CD4-positive, alpha-beta T cell treated with Interleukin-4 for 4 hours (primary cell): Measurements from ENCODE around the gene ANGPTL8.
A peak's percentile ranks its signal among the peaks of the same experiment; 100 is the strongest.

Source experiments
- DNase-seq: peaks from one replicate; pipeline ENCODE4 v3.0.0-alpha.2; 2020

ANGPTL8 gene, protein sequence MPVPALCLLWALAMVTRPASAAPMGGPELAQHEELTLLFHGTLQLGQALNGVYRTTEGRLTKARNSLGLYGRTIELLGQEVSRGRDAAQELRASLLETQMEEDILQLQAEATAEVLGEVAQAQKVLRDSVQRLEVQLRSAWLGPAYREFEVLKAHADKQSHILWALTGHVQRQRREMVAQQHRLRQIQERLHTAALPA

DNA sequence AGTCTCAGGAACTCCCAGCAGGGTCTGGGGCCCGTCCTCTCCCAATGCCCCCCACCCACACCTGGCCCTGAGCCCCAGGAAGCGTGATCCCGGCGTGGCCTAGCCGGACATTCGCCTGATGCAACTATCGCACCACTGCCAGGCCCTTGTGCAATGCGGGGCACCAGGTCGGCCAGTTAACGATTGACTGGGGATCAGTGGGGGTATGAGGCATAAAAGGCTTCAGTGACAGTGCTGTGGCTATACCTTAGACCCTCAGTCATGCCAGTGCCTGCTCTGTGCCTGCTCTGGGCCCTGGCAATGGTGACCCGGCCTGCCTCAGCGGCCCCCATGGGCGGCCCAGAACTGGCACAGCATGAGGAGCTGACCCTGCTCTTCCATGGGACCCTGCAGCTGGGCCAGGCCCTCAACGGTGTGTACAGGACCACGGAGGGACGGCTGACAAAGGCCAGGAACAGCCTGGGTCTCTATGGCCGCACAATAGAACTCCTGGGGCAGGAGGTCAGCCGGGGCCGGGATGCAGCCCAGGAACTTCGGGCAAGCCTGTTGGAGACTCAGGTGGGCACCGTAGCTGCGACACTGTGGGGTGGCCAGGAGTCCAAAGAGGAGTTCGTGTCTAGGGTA lies at the start of gene ANGPTL8:
ANGPTL8 (plus strand) TSS at position 243 of the 624 bp plus-strand sequence; CDS start at position 262, 19 bp downstream.
- no peak for DNase-seq

DNA sequence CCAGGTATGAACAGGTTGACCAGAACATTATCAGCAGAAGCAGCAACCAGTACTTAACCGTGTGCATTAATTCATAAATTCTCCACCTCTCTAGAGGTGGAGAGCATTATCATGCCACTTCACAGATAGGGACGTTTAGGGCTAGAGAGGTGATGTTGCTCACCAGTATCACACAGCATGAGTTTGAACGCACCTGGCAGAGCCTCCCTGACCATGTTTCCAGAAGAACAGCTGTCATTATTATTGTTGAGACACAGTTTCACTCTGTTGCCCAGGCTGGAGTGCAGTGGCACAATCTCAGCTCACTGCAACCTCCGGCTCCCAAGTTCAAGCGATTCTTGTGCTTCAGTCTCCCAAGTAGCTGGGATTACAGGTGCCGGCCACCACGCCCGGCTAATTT lies 48.9 kb upstream of the ANGPTL8 start:
- DNase-seq = no peak

DNA sequence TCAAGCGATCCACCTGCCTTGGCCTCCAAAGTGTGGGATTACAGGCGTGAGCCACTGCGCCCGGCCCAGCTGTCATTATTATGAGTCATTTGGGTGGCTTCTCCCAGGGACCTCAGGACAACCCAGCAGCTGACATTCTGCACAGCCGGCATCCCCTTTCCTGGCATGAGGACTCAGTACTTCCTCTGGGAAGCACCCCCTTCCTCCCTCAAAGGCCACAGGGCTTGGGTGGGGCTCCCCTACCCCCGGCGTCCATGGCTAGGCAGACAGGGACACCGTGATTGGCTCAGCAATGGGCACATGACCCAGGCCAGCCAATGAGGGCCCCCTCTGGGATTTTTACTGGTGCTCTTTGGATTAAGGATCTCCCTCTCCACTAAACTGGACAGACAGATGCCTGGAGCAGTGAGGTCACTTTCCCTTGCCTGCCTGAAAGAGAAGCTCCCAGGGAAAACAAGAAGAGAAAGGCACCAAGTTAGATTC lies 48.1 kb upstream of the ANGPTL8 start:
- DNase-seq = no peak

DNA sequence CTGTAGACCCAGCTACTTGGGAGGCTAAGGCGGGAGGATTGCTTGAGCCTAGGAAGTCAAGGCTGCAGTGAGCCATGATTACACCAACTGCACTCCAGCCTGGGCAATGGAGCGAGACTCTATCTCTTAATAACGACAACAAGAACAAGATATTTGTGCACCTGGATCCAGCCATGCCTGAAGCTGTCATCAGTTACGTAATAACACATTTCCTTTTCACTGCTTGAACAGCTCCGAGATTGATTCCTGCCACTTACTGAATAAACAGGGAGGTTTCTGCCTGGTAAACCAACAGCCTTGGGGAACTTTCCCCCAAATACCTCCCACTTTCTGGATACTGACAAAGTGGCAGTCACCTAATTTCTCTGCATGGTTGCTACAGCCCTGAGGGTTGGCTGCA lies 47.5 kb upstream of the ANGPTL8 start:
- DNase-seq = no peak

DNA sequence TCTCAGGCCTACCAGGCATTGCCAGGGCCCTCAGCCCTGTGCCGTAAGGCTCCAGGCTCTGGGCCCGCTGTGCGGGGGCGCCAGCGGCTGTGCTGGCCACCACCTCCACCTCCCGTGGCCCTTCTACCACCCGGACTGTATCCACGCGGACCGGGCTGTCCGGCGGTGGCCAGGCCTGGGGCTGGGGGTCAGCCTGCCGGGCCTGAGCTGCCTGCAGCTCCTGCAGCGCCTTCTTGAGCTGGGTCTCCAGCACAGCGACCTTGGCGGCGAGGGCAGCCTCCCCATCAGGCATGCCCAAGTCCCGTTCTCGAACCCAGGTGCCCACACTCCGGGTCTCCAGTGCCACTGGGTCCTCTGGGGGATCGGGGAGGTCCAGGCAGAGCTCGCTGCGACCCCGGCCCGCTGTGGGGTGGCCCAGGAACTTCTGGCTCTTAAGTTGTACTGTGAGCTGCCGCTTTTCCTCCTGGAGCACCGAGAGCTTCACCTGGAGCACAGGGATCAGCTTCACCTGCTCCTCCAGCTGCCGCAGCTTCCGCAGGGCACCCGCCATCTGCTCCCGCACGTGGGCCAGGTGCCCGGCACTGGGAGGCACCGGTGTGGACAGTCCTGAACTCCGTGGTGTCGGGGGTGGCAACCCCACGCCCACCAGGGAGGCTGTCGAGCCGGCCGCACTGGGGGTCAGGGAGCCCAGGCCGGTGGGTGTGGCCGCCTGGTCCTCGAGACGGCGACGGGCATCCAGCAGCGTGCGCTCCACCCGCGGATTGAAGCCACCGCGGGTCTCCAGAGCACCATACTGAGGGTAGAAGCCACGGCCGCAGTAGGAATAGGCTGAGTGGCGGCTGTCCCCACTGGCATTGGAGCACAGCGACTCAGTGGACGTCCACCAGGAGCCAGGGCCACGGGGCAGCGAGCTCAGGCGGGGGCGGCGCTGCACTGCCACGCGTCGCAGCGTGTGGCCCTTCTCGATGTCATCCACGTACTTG lies 46.2 kb upstream of the ANGPTL8 start:
- DNase-seq = no peak

DNA sequence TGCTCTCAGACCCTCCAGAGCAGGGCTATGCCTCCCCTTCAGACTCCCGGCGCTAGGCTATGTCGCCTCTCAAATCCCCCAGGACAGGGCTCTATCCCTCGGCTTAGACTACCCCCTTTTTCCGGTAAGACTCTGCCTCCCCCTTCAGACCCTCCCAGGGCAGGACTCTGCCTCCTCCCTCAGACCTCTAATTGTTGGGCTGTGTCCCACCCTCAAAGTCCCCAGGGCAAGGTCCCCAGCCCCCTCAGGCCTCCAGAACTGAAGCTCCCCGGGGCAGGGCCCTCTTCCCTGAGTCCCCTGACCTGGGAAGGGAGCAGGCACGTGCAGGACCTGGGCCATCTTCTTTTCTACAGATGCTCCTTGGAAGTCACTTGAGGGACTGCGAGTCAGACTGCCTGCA lies 45.2 kb upstream of the ANGPTL8 start:
- no peak for DNase-seq

DNA sequence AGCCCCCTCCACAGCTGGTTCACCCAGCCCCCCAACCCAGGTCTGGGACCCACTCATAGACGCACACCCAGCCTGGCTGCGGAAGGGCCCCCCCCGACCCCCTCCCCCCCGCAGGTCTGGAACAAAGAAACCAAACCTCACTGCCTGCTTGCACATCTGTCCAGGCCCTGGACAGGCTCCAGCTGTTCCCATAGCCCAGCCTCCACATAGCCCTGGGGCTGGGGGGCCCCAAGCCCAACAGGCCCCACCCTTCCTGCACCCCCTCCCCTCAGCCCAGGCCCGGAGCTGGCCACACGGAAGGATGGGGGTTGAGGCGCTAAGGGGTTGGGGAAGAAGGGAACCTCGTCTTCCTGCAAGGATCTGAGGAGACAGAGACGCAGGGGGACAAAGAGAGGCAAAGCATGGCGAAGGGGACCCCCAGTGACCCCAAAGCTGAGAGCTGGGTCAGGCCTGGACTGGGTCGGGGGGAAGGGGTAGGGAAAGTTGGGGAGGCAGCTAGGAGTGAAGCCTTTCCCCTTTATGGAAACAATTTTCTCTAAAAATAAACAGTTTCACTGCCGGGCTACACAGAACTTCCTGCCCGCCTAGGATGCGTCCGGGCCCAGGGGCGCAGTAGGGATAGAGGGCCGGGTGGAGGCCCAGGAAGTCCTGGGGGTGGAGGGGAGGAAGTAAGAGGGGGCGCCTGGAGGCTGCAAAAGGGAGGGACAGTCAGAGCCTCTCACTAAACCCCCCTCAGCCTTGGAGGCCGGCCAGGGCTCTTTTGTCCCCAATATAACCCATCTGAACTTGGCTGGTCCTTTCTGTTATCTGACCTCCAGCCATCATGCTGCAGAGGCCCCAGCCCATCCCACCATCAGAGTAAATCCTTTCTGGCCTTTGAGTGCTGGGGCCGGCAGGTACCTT lies 44.5 kb upstream of the ANGPTL8 start:
- DNase-seq = no peak

DNA sequence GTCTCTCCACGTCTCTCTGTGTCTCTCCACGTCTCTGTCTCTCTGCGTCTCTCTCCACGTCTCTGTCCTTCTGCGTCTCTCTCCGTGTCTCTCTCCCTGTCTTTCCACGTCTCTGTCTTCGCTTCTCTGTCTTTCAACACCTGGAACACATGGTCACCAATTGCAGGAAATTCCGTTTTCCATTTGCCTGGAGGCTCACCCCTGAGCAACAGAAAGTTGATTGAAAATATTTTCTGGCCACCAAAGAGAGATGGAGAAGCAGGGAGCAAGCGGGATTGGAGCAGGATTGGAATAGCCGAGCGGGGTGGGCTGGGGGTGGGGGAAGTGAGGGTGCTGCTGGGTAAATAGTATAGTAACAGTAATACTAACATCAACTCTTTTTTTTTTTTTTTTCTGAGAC lies 43.7 kb upstream of the ANGPTL8 start:
- no peak for DNase-seq

DNA sequence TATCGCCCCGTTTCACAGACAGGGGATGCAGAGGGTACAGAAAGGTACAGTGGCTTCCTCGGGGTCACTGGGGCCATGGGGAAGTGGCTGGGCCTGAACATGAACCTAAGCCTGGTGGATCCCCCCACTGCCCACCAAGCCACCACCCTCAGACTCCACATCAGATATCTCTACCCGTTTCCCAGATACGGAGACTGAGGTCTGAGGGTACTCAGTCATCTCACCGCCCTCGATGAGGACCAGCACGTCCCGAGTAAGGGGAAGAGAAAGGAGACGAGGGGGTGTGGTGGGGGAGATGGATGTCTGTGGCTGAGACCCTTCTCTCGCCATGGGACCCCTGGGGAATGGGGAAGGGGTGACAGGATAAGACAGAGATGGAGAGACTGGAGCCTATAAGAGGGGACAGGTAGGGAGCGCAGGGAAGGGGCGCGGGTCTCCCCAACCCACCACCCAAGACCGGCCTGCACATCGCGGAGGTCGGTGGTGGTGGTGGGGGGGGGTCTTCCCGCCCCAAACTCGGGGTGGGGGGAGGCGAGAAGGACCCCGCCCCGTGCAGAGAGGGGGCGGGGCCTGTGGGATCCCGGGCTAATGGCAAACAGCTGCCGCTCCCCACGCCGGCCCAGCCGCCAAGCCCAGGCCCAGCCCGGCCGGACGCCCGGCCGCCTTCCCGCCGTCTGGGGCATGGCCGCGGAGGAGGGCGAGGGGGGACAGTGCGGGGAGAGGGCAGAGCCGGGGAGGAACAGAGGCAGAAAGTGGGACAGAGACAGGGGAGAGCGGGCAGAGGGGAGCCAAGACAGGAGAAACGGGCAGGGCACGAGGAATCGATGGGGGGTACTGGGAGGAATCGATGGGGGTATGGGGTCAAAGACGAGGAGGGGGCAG lies 42.8 kb upstream of the ANGPTL8 start:
- DNase-seq = no peak

DNA sequence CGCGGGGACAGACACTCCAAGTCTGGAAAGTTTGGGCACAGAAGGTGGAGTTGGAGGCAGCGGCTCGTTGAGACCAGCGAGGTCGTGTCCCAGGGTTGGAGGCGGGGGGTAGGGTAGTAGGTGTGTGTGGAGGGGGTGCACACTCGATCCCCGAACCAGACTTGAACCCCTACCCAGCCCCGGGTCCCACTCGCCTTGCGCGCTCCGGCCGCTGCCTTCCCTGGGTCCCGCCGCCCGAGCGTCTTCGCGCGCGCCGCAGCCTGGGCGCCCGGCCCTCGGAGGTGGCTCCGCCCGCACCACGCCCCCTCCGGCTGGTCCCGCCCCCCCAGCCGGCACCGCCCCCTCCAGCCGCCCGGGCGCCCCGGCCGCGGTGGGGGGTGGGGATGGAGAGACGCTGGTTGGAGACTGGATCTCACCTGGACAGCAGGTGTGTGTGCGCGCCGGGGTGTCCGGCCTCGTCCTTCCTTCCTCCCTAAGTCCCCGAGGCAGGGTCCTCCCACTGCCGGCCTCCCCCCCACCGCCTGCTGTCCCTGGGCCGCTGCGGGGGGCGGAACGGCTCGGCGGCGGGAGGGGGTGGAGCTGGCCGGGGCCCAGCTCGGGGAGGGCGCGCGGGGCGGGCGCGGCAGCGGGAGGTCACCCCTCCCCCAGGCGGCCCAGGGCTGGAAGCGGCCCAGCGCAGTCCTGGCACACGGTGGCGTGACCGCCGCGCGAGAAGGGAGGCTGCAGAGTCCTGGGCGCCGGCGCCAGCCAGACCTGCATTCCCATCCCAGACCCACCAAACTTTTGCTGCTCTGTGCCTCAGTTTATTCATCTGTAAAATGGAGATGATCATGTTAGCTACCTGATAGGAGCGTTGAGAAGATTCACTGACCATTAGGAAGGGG lies 41.9 kb upstream of the ANGPTL8 start, which contains the start of gene KANK2:
KANK2 (minus strand) TSS at position 255 of the 884 bp plus-strand sequence. CDS start 3,034 bp downstream, outside the sequence.
- DNase-seq = peak; percentile 47

DNA sequence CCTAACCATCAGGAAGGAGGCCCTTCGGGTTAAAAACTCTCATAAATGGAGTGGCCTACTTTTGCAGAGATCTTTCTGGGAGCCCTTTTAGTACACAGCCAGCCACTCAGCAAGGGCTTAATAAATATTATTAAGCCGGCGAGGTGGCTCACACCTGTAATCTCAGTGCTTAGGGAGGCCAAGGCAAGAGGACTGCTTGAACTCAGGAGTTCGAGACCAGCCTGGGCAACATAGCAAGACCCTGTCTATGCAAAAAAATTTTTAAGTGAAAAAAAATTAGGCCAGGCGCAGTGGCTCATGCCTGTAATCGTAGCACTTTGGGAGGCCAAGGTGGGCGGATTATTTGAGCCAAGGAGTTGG lies 41.3 kb upstream of the ANGPTL8 start:
- DNase-seq = no peak

DNA sequence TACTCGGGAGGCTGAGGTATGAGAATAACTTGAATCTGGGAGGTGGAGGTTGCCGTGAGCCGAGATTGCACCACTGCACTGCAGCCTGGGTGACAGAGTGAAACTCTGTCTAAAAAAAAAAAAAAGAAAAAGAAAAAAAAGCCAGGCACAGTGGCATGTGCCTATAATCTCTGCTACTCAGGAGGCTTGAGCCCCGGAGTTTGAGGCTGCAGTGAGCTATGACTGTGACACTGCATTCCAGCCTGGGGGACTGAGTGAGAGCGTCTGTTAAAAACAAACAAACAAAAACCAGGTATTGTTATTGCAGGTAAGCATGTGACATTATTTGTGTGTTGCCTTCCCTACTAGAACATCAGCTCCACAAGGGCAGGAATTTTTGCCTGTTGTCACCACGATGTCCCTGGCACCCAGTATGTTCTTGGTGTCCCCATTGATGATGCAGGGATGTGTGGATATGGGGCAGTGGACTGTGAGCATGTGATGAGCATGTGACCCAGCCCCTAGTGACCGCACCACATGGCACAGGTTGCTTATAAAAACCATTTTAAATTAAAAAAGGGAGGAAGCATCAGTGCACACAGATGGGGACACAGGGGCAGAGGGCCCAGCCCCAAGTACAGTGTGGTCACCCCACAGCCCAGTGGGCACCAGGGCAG lies 40.5 kb upstream of the ANGPTL8 start:
- no peak for DNase-seq

DNA sequence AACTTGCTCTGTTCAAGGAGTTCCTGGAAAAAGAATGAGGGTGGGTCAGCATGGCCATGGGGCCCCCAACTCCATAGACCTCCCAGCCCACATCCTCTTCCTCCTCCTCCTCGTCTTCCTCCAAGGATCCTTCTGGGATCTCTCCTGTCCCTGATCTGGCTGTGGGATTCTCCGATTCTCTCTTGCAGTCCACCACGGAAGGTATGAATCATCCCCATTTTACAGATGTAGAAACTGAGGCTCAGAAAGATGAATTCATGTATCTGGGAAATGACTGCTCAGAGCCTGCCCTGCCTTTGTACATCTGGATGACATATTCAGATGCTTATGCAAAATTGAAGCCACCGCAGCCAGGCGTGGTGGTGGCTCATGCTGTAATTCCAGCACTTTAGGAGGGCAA lies 39.9 kb upstream of the ANGPTL8 start:
- DNase-seq = no peak

DNA sequence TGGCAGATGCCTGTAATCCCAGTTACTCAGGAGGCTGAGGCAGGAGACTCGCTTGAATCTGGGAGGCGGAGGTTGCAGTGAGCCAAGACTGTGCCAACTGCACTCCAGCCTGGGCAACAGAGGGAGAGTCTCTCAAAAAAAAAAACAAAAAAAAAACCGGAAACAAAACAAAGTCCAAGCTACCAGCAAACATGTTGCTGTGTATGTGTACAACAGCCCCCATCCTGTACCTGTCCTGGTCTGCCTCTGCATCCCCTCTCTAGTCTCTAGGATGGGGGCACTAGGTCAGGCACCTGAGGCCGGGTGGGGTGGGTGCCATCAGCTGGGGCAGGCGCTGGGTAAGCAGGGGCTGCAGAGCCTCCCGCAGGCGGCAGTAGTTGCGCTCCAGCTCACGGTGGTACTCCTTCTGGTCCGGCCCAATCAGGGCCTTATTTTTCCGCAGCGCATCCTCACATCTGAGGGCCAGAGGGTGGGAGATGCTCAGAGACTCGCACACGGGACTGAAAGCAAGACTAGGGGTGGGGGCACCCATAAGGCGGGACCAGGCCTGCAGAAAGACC lies 39.3 kb upstream of the ANGPTL8 start:
- no peak for DNase-seq

DNA sequence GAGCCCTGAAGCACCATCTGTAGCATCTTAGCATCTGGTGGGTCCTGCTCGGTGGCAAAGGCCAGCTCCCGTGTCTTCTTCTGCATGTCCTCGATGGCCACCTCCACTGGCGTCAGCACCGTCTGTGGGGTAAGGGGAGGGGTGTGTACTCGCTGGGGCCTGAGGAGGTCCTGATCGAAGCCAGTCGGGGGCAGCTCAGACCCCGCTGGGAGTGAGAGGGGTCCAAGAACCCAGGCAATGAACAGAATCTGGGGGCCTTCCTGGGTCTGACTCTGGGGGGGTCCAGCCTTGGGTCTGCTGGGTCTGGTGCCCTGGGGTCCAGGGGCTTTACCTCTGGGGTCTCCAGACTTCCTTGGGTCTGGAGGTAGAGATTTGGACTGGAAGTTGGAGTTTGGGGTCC lies 38.5 kb upstream of the ANGPTL8 start:
- DNase-seq = no peak

DNA sequence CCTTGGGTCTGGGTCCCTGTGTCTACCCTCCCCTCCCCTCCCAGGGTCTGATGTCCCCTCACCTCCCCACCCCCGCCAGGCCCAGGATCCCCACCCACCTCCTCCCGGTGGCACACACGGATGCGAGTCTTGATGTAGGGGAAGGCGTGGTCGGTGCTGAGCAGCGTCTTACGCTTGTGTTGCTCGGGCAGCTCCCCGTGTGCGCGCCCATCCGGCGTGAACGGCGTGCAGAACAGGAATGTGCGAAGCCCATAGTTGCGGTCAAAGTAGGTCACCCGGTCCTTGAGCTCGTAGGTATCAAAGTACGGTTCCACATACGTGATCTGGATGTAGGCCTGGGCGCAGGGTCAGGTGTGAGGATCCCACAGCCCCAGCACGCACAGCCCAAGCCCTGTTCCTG lies 37.6 kb upstream of the ANGPTL8 start:
- DNase-seq = no peak

DNA sequence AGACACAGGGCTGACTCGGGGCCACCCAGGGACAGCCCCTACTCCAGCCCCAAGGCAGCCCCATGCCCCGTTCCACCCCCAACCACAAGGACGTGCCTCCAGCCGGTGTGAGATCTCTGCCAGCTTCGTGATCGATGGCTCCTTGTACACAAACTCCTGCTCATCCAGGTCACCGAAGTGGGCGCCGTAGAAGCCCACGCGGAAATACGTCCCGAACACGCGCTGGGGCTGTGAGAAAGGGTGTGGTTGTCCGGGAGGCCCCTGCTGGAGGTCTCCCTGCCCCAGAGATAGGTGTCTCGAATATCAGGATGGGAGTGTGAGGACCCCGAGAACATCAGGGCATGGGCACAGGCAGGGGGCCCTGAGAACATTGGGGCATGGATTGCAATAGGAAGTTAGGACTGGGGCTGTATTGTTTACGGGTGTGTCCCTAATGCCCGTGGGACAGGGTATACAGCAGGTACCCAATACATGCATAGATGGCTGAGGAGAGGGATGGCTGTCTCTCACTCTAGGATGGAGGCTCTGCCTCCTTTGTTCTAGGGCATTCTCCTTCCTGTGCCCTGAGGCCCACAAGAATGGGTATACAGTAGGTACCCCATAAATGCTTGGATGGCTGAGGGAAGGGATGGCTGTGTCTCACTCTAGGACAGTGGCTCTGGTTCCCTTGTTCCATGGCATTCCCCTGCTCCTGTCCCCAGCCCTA lies 36.8 kb upstream of the ANGPTL8 start:
- no peak for DNase-seq

DNA sequence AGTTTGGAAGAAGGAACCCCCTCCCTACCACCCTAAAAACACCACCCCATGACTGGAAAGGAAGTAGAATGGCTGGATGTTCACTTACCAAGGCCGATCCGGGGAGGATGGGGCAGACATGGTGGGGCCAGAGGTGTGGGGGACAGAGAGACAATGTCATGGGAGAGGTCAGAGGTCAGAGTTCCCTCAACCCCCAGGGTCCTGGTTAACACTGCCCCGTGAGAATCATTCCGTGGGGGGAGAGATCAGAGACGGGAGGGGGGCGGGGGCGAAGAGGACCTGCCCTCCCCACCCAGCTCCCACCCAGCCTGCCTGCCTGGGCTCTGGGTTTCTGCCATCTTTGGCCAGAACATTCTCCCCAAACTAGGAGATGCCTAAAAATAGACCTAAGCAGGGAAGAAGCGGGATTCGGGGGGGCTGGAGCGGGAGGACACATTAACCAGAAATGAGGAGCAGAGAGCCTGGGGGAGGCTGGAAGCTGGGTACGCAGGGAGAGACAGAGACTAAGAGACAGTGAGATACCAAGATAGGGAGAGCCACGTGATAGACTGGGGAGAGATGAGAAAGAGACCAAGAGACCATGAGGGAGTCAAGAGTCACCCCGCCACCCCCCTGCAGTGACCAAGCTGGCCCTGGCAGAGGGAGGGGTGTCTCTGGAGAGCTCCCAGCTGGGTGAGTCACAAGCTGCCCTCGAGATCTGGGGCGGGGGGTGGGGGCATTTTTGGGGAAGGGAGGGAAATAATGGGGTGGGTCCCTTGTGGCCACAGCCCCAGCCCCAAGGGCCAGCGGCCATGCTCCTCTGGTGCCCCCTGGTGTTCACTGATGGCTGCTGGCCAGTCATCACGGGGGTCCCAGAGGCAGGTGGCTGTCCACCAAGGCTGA lies 36.0 kb upstream of the ANGPTL8 start:
- no peak for DNase-seq
